K562 (cell line): ENCODE data around the gene NCOR2. TPM values are rescaled to one million over a fixed set of nuclear protein-coding genes. Genes with fewer than 3 reads are reported as not detected.
"Not testable (repeated sequence)": the region's sequence is repeated elsewhere in the genome, so short reads cannot be mapped to it uniquely, and the experiment has no call there.

Experiments
- ATAC-seq: fragments of 200-7000 bp; cut with Tn5 transposase; 3 replicates; pipeline ENCODE4 v1.9.1; 2020; ENCODE audit warnings: moderate library complexity
- BruUV-seq: library from RNA; stranded (reverse); fragments of 400-500 nt; replicated peaks from 2 replicates; lab custom pipeline; 2021; lab: Mats Ljungman, UMichigan
- CTCF ChIA-PET: fragments of 300-600 bp; formaldehyde crosslinking; extraction: SDS; loops from one replicate; lab custom pipeline; 2021; ENCODE audit warnings: low intra/inter-chr PET ratio; lab: Yijun Ruan, JAX
- POLR2A ChIA-PET: fragments of 300-600, 350-650 bp; sonication (Branson Sonifier 250); formaldehyde crosslinking; extraction: SDS; loops from one replicate; lab custom pipeline; 2021; ENCODE audit warnings: antibody characterized with exemption, inconsistent platforms; lab: Yijun Ruan, JAX
- DNase-seq, 4 experiments: peaks; one replicate each; pipeline versions ENCODE4 v3.0.0 to v3.0.0-alpha.2; 2011 to 2018; ENCODE audit warnings: low spot score in 3 of 4, mixed read lengths in 3 of 4; ENCODE audit errors: extremely low read depth in 1 of 4
- FAIRE-seq: peaks from 2 replicates; lab custom pipeline; 2011; peaks lifted over from hg19 to GRCh38; lab: Jason Lieb, UNC
- H2AFZ ChIP-seq: 2 replicates; pipeline ENCODE4 v1.6.0; 2011; ENCODE audit warnings: low read depth, low read length, control low read depth, inconsistent platforms
- H3K27ac ChIP-seq: fragments of 200-600 bp; 3 replicates; pipeline ENCODE4 v1.8.0; 2011; ENCODE audit warnings: low read depth, mild to moderate bottlenecking, control low read depth, inconsistent platforms, low read length, moderate library complexity, mixed read lengths; ENCODE audit errors: extremely low read depth
- H3K27me3 ChIP-seq, 2 experiments: fragments of 300-600 bp in 1 of 2; 2 replicates in 1 of 2; 3 replicates in 1 of 2; pipeline versions ENCODE4 v1.6.0 to v1.8.0; 2011; ENCODE audit warnings: inconsistent platforms in 2 of 2, low read length in 2 of 2, mild to moderate bottlenecking in 1 of 2, mixed read lengths in 1 of 2, moderate library complexity in 1 of 2; ENCODE audit not compliant: control insufficient read depth in 2 of 2, insufficient read depth in 2 of 2
- H3K36me3 ChIP-seq: fragments of 300-600 bp; 3 replicates; pipeline ENCODE4 v1.8.0; 2011; ENCODE audit warnings: mild to moderate bottlenecking, low read length, inconsistent platforms; ENCODE audit not compliant: control insufficient read depth, insufficient read depth
- H3K4me1 ChIP-seq, 2 experiments: fragments of 200-600 bp in 1 of 2; replicated peaks in 1 of 2; 2 replicates in 1 of 2; 3 replicates in 1 of 2; pipeline versions ENCODE4 v1.5.1 to v1.8.0; 2011; ENCODE audit warnings: inconsistent platforms in 2 of 2, low read length in 2 of 2, mild to moderate bottlenecking in 1 of 2, mixed read lengths in 1 of 2, moderate library complexity in 1 of 2; ENCODE audit not compliant: control insufficient read depth in 2 of 2, insufficient read depth in 2 of 2
- H3K4me2 ChIP-seq: 2 replicates; pipeline ENCODE4 v1.6.1; 2011; ENCODE audit warnings: low read length, control low read depth, inconsistent platforms, mixed read lengths; ENCODE audit not compliant: insufficient read depth
- H3K4me3 ChIP-seq: fragments of 200-600 bp; sonication (generic), shearing (Covaris generic); 2 replicates; pipeline ENCODE4 v1.5.1; 2016; ENCODE audit warnings: control low read depth, inconsistent platforms
- H3K79me2 ChIP-seq: fragments of 200-600 bp; 3 replicates; pipeline ENCODE4 v1.8.0; 2011; ENCODE audit warnings: low read length, inconsistent platforms; ENCODE audit not compliant: control insufficient read depth, insufficient read depth
- H3K9ac ChIP-seq, 2 experiments: 2 replicates each; pipeline versions ENCODE4 v1.6.0 to v1.6.1; 2011; ENCODE audit warnings: low read depth in 2 of 2, low read length in 2 of 2, control low read depth in 1 of 2, inconsistent platforms in 1 of 2, mild to moderate bottlenecking in 1 of 2, mixed read lengths in 1 of 2; ENCODE audit not compliant: insufficient read depth in 1 of 2
- H3K9me1 ChIP-seq: one replicate; pipeline ENCODE4 v1.6.0; 2011; ENCODE audit warnings: inconsistent platforms, mild to moderate bottlenecking, low read length, moderate library complexity; ENCODE audit not compliant: control insufficient read depth, insufficient read depth
- H3K9me3 ChIP-seq: replicated peaks from 2 replicates; pipeline ENCODE4 v1.5.1; 2011; ENCODE audit warnings: low read depth, low read length, inconsistent platforms; ENCODE audit not compliant: control insufficient read depth, insufficient read depth
- H4K20me1 ChIP-seq: replicated peaks from 2 replicates; pipeline ENCODE4 v1.6.1; 2011; ENCODE audit warnings: low read length, inconsistent platforms, mixed read lengths; ENCODE audit not compliant: control insufficient read depth, insufficient read depth
- PKNOX1 ChIP-seq: fragments of 450-650 bp; IDR thresholded peaks from 2 replicates; pipeline ENCODE4 v1.6.1; 2016
- ZEB2 ChIP-seq: fragments of 450-650 bp; IDR thresholded peaks from 2 replicates; pipeline ENCODE4 v1.6.1; 2016
- ZNF140 ChIP-seq: fragments of 250-450 bp; sonication (Bioruptor Pico); IDR thresholded peaks from 2 replicates; pipeline ENCODE4 v1.8.0; 2021; ENCODE audit warnings: moderate library complexity, mild to moderate bottlenecking, inconsistent platforms
- WGBS: fragments of 100-300 bp; shearing (Covaris generic); methylation state at CpG from one replicate; pipeline ENCODE4 v1.1.6; 2016; ENCODE audit warnings: low coverage, mixed read lengths; ENCODE audit not compliant: insufficient coverage; ENCODE audit errors: missing lambda C conversion rate; 5-methylcytosine and 5-hydroxymethylcytosine counted together
- in situ Hi-C: fragments of 300-500 bp; cut with MboI; formaldehyde crosslinking; loops from 4 replicates; pipeline ENCODE4 v1.15.0; 2018; ENCODE audit warnings: inconsistent platforms, mixed read lengths
- intact Hi-C: fragments of 100-400 bp; cut with micrococcal nuclease; formaldehyde crosslinking; loops from 2 replicates; pipeline ENCODE4 v1.14.2; 2022
- polyA plus RNA-seq, 8 experiments: library from polyadenylated mRNA; depleted of rRNA in 4 of 8; stranded (reverse) in 5 of 8; unstranded in 3 of 8; fragments of >200 nt; fragmentation: Nextera tagmentation in 2 of 8; fragmentation: Illumina TruSeq in 1 of 8; extraction: Ambion mirVana in 2 of 8; extraction: Trizol in 1 of 8; gene quantifications; 2 replicates each; pipeline versions ENCODE4 v1.2.1 to v1.2.3, GENCODE V29; 2011 to 2014; ENCODE audit warnings: inconsistent platforms in 1 of 8, missing spikeins in 1 of 8
- total RNA-seq, 7 experiments: library from RNA; depleted of rRNA in 6 of 7; stranded (reverse); fragments of >200 nt in 6 of 7; fragmentation: Illumina TruSeq in 2 of 7; extraction: Trizol in 2 of 7; gene quantifications; 2 replicates each; pipeline versions ENCODE4 v1.2.1 to v1.2.3, GENCODE V29; 2011 to 2021; ENCODE audit warnings: low replicate concordance in 1 of 7
- TF ChIP-seq, protein P1 (sequence below): IDR thresholded peaks from 2 replicates; pipeline ENCODE4 v1.6.1; 2016; ENCODE audit warnings: missing genetic modification characterization, missing compliant biosample characterization

NCOR2 gene
- total and polyA plus RNA-seq, 9 of the 15 experiments (the other 6 are each of a cell fraction or from before 2014, with no cell fraction given), result 0.18 to 126 (median 8.4) TPM

DNA sequence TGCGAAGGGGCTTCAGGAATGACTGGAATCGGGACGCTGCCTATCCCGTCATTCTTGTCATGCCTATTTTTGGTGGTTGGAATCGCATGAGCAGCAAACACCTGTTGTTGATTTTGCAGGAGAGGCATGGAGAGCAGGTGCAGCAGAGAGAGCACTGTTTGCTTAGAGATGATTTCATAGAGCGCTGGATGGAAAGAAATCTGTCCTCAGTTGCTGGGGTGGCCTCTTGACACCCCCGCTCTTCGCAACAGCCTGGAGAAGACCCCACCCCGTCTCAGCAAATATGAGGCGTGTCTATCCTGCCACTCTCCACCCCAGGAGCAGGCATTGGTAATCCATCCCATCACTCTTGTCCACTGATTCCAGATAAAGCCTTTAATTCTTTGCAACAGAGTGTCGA is 19.3 kb upstream of the NCOR2 start:
- in situ Hi-C loops, result no loop called here
- ChIA-PET CTCF (no interaction called here), POLR2A (no interaction called here)

DNA sequence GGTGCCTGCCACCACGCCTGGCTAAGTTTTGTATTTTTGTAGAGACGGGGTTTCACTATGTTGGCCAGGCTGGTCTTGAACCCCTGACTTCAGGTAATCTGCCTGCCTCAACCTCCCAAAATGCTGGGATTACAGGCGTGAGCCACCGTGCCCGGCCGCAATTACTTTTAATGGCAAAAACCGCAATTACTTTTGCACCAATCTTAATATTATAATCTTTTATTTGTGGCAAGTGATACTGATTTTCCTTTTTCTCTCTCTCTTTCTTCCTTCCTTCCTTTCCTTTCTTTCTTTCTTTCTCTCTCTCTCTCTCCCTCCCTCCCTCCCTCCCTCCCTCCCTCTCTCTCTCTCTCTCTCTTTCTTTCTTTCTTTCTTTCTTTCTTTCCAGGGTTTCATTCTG is 17.1 kb upstream of the NCOR2 start:
- H3K4me2 ChIP-seq, BruUV-seq, H3K9ac ChIP-seq, intact Hi-C loops, H4K20me1 ChIP-seq, H3K79me2 ChIP-seq, ATAC-seq, H3K4me1 ChIP-seq, H3K9me1 ChIP-seq, in situ Hi-C loops, H3K36me3 ChIP-seq, CTCF ChIA-PET, FAIRE-seq, POLR2A ChIA-PET, H3K4me3 ChIP-seq, H2AFZ ChIP-seq, DNase-seq, H3K9me3 ChIP-seq, H3K27ac ChIP-seq: not testable (repeated sequence)
- H3K27me3 ChIP-seq, result peaks cover 2 to 23% of the 10 kb centered on the region in 2 experiments; a peak in 2 of 5 replicates
- whole genome bisulfite sequencing, result 34% methylated on average over 7 of the region's 7 CpGs
- TF ChIP-seq, protein P1, sequence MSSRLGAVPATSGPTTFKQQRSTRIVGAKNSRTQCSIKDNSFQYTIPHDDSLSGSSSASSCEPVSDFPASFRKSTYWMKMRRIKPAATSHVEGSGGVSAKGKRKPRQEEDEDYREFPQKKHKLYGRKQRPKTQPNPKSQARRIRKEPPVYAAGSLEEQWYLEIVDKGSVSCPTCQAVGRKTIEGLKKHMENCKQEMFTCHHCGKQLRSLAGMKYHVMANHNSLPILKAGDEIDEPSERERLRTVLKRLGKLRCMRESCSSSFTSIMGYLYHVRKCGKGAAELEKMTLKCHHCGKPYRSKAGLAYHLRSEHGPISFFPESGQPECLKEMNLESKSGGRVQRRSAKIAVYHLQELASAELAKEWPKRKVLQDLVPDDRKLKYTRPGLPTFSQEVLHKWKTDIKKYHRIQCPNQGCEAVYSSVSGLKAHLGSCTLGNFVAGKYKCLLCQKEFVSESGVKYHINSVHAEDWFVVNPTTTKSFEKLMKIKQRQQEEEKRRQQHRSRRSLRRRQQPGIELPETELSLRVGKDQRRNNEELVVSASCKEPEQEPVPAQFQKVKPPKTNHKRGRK (tag), result 0 out of 2 replicates have a peak, but pooled peaks have one; percentile 65

More for the DNA sequence above, 19.3 kb upstream of the NCOR2 start:
- 0% methylated on average over 11 of the region's 11 CpGs for WGBS
- Histone ChIP-seq H3K79me2 (no peaks in the 10 kb centered on the region), H3K9me1 (no peaks in the 10 kb centered on the region), H3K27ac (no peak overlapping the region), H3K4me3 (no peak overlapping the region), H2AFZ (no peak overlapping the region), H3K4me2 (no peak overlapping the region), H3K9me3 (0 out of 2 replicates have a peak, but pooled peaks cover 3% of the 10 kb centered on the region), H3K4me1 (peaks cover 8 to 14% of the 10 kb centered on the region in 2 experiments; a peak in 4 of 5 replicates), H3K27me3 (peaks cover 2 to 20% of the 10 kb centered on the region in 2 experiments; a peak in 2 of 5 replicates), H3K36me3 (no peaks in the 10 kb centered on the region), H3K9ac (no peak overlapping the region), H4K20me1 (no peaks in the 10 kb centered on the region; the same call in 1 of the 2 replicates)
- intact Hi-C loops, result no loop called here
- no TSS peak for BruUV-seq
- TF ChIP-seq ZEB2, result no peak
- no peak for TF ChIP-seq ZNF140 (CRISPR knock-in tag)
- peak; percentile 73 for TF ChIP-seq PKNOX1
- no peak for FAIRE-seq
- ATAC-seq, result no peak
- DNase-seq, result no peak
